Measurements from ENCODE around the gene AKAP3.

DNA sequence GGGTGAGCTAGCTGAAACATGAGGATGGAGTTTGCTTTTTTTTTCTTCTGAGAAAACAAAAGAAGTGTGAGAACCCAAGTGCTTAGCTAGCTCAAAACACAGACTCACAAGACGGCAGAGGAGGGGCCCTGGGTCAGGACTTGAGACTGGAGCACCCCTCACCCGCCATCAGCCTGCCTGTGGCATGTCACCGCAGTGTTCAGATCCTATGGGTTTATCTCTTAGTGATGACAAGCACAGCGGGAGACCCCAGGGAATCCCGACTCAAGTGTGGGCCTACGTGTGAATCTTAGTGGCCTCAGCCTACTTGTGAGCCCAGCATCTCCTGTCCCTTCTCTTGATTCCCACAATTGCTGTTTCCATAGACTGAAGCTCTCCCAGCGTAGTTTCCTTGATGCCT is 64.0 kb downstream of the AKAP3 start:
- no peak for TF ChIP-seq FOXK2 (IDR thresholded peaks at IDR 0.05)
- no peak for TF ChIP-seq FOXA1 (IDR thresholded peaks at IDR 0.05)

All from HEK293T (cell line).